GM12865 (cell line): ENCODE measurements around the gene LTBP1.

Source experiments
- DNase-seq: peaks from one replicate; pipeline ENCODE4 v3.0.0; 2010; ENCODE audit warnings: low read depth
- H3K4me3 ChIP-seq: 2 replicates; pipeline ENCODE4 v1.5.1; 2011; ENCODE audit warnings: mild to moderate bottlenecking, low read depth, low read length, control low read depth
- CTCF ChIP-seq: IDR thresholded peaks from 2 replicates; pipeline ENCODE4 v1.5.1; 2011; ENCODE audit warnings: low read length, control low read depth, low read depth, inconsistent platforms; ENCODE audit not compliant: insufficient read depth; ENCODE audit errors: missing control alignments

The LTBP1 gene

GRCh38 chr2:33085646-33086045, 138.9 kb downstream of the LTBP1 start:
- H3K4me3 ChIP-seq, result no peak overlapping the region
- no peak for DNase-seq
- TF ChIP-seq CTCF, result no peak

- no peak for DNase-seq
- H3K4me3 ChIP-seq, result no peak overlapping the region
- no peak for TF ChIP-seq CTCF
These were observed 139.8 kb downstream of the LTBP1 start for GRCh38 chr2:33086400-33087015.

- no peak for DNase-seq
- no peak overlapping the region for H3K4me3 ChIP-seq
- no peak for TF ChIP-seq CTCF
These were observed 143.9 kb downstream of the LTBP1 start for GRCh38 chr2:33090553-33091134.

- TF ChIP-seq CTCF, result no peak
- H3K4me3 ChIP-seq, result no peak overlapping the region
- no peak for DNase-seq
These were observed 144.9 kb downstream of the LTBP1 start for GRCh38 chr2:33091541-33092123.

- no peak for TF ChIP-seq CTCF
- no peak overlapping the region for H3K4me3 ChIP-seq
- DNase-seq, result no peak
These were observed 146.7 kb downstream of the LTBP1 start for GRCh38 chr2:33093283-33093993.

GRCh38 chr2:33094303-33094702, 147.6 kb downstream of the LTBP1 start:
- no peak overlapping the region for H3K4me3 ChIP-seq
- no peak for TF ChIP-seq CTCF
- DNase-seq, result no peak
